Pons (tissue), 1 donor: ENCODE results near the gene CNTN4.

Experiments
- DNase-seq: peaks from one replicate; pipeline ENCODE4 v3.0.0-alpha.2; 2016; ENCODE audit warnings: low spot score

The CNTN4 gene

GRCh38 chr3:2392981-2393380 lies 294.3 kb downstream of the CNTN4 start:
- no peak for DNase-seq

GRCh38 chr3:2415083-2415482 lies 316.4 kb downstream of the CNTN4 start:
- no peak for DNase-seq

GRCh38 chr3:2420919-2421318 lies 322.3 kb downstream of the CNTN4 start:
- no peak for DNase-seq

- no peak for DNase-seq
Observed at GRCh38 chr3:2423143-2423542, 324.5 kb downstream of the CNTN4 start.

GRCh38 chr3:2441558-2441957 lies 342.9 kb downstream of the CNTN4 start:
- DNase-seq, result no peak

- DNase-seq, result no peak
Observed at GRCh38 chr3:2446146-2446545, 347.5 kb downstream of the CNTN4 start.

- no peak for DNase-seq
Observed at GRCh38 chr3:2452249-2452648, 353.6 kb downstream of the CNTN4 start.

- DNase-seq, result no peak
Observed at GRCh38 chr3:2454865-2455264, 356.2 kb downstream of the CNTN4 start.

- no peak for DNase-seq
Observed at GRCh38 chr3:2456788-2457187, 358.1 kb downstream of the CNTN4 start.

- no peak for DNase-seq
Observed at GRCh38 chr3:2458816-2459215, 360.1 kb downstream of the CNTN4 start.

- no peak for DNase-seq
Observed at GRCh38 chr3:2465842-2466241, 367.2 kb downstream of the CNTN4 start.

- no peak for DNase-seq
Observed at GRCh38 chr3:2468816-2469215, 370.1 kb downstream of the CNTN4 start.

- no peak for DNase-seq
Observed at GRCh38 chr3:2476996-2477395, 378.3 kb downstream of the CNTN4 start.

- no peak for DNase-seq
Observed at GRCh38 chr3:2477620-2478019, 379.0 kb downstream of the CNTN4 start.

- no peak for DNase-seq
Observed at GRCh38 chr3:2484162-2485026, 385.7 kb downstream of the CNTN4 start.

GRCh38 chr3:2485027-2485375 lies 386.3 kb downstream of the CNTN4 start:
- no peak for DNase-seq

- DNase-seq, result no peak
Observed at GRCh38 chr3:2495746-2496145, 397.1 kb downstream of the CNTN4 start.

- DNase-seq, result no peak
Observed at GRCh38 chr3:2504912-2505311, 406.2 kb downstream of the CNTN4 start.

- DNase-seq, result no peak
Observed at GRCh38 chr3:2506776-2507175, 408.1 kb downstream of the CNTN4 start.

- DNase-seq, result no peak
Observed at GRCh38 chr3:2510591-2511145, 412.0 kb downstream of the CNTN4 start.

- peak; percentile 30 for DNase-seq
Observed at GRCh38 chr3:2511356-2511755, 412.7 kb downstream of the CNTN4 start.

GRCh38 chr3:2512881-2513280 lies 414.2 kb downstream of the CNTN4 start:
- DNase-seq, result no peak

- no peak for DNase-seq
Observed at GRCh38 chr3:2513986-2514385, 415.3 kb downstream of the CNTN4 start.
